Measurements from ENCODE around the gene NELFA.
"Not testable (repeated sequence)": the region's sequence is repeated elsewhere in the genome, so short reads cannot be mapped to it uniquely, and the experiment has no call there.

GRCh38 chr4:2003361-2003760 is 5.4 kb downstream of the NELFA start:
- TF ChIP-seq CTCF, POLR2A (IDR thresholded peaks at IDR 0.05): not testable (repeated sequence)
